ENCODE measurements around the gene RUNX1.
"Not testable (repeated sequence)": the region's sequence is repeated elsewhere in the genome, so short reads cannot be mapped to it uniquely, and the experiment has no call there.

The RUNX1 gene

GRCh38 chr21:34812504-34813265, 236.4 kb downstream of the RUNX1 start:
- no peak for DNase-seq (ENCODE audit: low read depth in 4 of 4, low spot score in 1 of 4)

- DNase-seq (ENCODE audit: low read depth in 4 of 4, low spot score in 1 of 4) = no peak
Observed at GRCh38 chr21:34811368-34811767, 237.7 kb downstream of the RUNX1 start.

GRCh38 chr21:34810786-34811185, 238.3 kb downstream of the RUNX1 start:
- DNase-seq (ENCODE audit: low read depth in 4 of 4, low spot score in 1 of 4) = no peak

- no peak for DNase-seq (ENCODE audit: low read depth in 4 of 4, low spot score in 1 of 4)
Observed at GRCh38 chr21:34809822-34810221, 239.3 kb downstream of the RUNX1 start.

GRCh38 chr21:34808569-34809204, 240.4 kb downstream of the RUNX1 start:
- DNase-seq (ENCODE audit: low read depth in 4 of 4, low spot score in 1 of 4) = no peak

- DNase-seq (ENCODE audit: low read depth in 4 of 4, low spot score in 1 of 4) = peak; percentile 35 to 73 (median 44)
Observed at GRCh38 chr21:34807881-34808568, 241.1 kb downstream of the RUNX1 start.

GRCh38 chr21:34807146-34807880, 241.8 kb downstream of the RUNX1 start:
- peak; percentile 27 to 63 (median 38) for DNase-seq (ENCODE audit: low read depth in 4 of 4, low spot score in 1 of 4)

- DNase-seq (ENCODE audit: low read depth in 4 of 4, low spot score in 1 of 4) = no peak
Observed at GRCh38 chr21:34806423-34806822, 242.7 kb downstream of the RUNX1 start.

GRCh38 chr21:34805157-34805556, 243.9 kb downstream of the RUNX1 start:
- no peak for DNase-seq (ENCODE audit: low read depth in 4 of 4, low spot score in 1 of 4)

GRCh38 chr21:34804584-34804983, 244.5 kb downstream of the RUNX1 start:
- not testable (repeated sequence) for DNase-seq (ENCODE audit: low read depth in 4 of 4, low spot score in 1 of 4)

GRCh38 chr21:34803782-34804370, 245.2 kb downstream of the RUNX1 start:
- no peak for DNase-seq (ENCODE audit: low read depth in 4 of 4, low spot score in 1 of 4)

GRCh38 chr21:34802180-34802899, 246.8 kb downstream of the RUNX1 start:
- no peak for DNase-seq (ENCODE audit: low read depth in 4 of 4, low spot score in 1 of 4)

GRCh38 chr21:34801519-34802132, 247.5 kb downstream of the RUNX1 start:
- no peak for DNase-seq (ENCODE audit: low read depth in 4 of 4, low spot score in 1 of 4)

- DNase-seq (ENCODE audit: low read depth in 4 of 4, low spot score in 1 of 4) = no peak
Observed at GRCh38 chr21:34800797-34801518, 248.1 kb downstream of the RUNX1 start.

- no peak for DNase-seq (ENCODE audit: low read depth in 4 of 4, low spot score in 1 of 4)
Observed at GRCh38 chr21:34799092-34799491, 250.0 kb downstream of the RUNX1 start.

- DNase-seq (ENCODE audit: low read depth in 4 of 4, low spot score in 1 of 4) = no peak
Observed at GRCh38 chr21:34797921-34798535, 251.1 kb downstream of the RUNX1 start.

- DNase-seq (ENCODE audit: low read depth in 4 of 4, low spot score in 1 of 4) = no peak
Observed at GRCh38 chr21:34797201-34797525, 251.9 kb downstream of the RUNX1 start.

GRCh38 chr21:34796518-34797200, 252.4 kb downstream of the RUNX1 start:
- DNase-seq (ENCODE audit: low read depth in 4 of 4, low spot score in 1 of 4) = no peak

Data from stimulated activated CD4-positive, alpha-beta T cell treated with anti-CD3 and anti-CD28 coated beads, Interleukin-1b, Interleukin-23, amount 100 ng/mL, for 24 hours (primary cell).